Measurements from ENCODE around the gene CAP2. TPM values are rescaled to one million over a fixed set of nuclear protein-coding genes. Genes with fewer than 3 reads are reported as not detected.

CAP2 gene
- total RNA-seq, 1 donor from 2014 or later = 55.3 TPM

GRCh38 chr6:17354700-17355403, 38.5 kb upstream of the CAP2 start:
- Mint-ChIP-seq H3K27me3 (ENCODE audit: low read depth, unreplicated experiment) (peaks cover 2% of the 10 kb centered on the region), H3K4me1 (ENCODE audit: low read depth, unreplicated experiment) (peaks cover 3% of the 10 kb centered on the region), H3K27ac (ENCODE audit: unreplicated experiment) (peak overlapping the region; percentile 48), H3K4me3 (ENCODE audit: unreplicated experiment) (no peak overlapping the region), H3K36me3 (ENCODE audit: low read depth, unreplicated experiment) (no peaks in the 10 kb centered on the region), H3K9me3 (ENCODE audit: unreplicated experiment) (peaks cover 3% of the 10 kb centered on the region)
- no peaks in the 10 kb centered on the region for H3K27me3 ChIP-seq (ENCODE audit: insufficient read depth, low read length)
- FAIRE-seq (peak; percentile 74), DNase-seq (ENCODE audit: low read depth) (peak; percentile 84)
- no peaks in the 10 kb centered on the region for H4K20me1 ChIP-seq (ENCODE audit: insufficient read depth, low read length)
- H3K4me2 ChIP-seq (ENCODE audit: low read length) = peak overlapping the region; percentile 63
- H3K36me3 ChIP-seq (ENCODE audit: insufficient read depth, low read length) = no peaks in the 10 kb centered on the region
- TF ChIP-seq EZH2 (IDR thresholded peaks at IDR 0.05; ENCODE audit: insufficient read depth, low read length) (no peak), CTCF (IDR thresholded peaks at IDR 0.05; ENCODE audit: insufficient read depth, low read depth, low read length) (no peak)
- H3K9me3 ChIP-seq (ENCODE audit: insufficient read depth, low read depth, low read length) = no peaks in the 10 kb centered on the region
- no peaks in the 10 kb centered on the region for H3K79me2 ChIP-seq (ENCODE audit: insufficient read depth, low read length)
- H3K27ac ChIP-seq (ENCODE audit: low read depth, low read length) = peak overlapping the region; percentile 19
- peaks cover 6% of the 10 kb centered on the region for H3K4me1 ChIP-seq (ENCODE audit: insufficient read depth, low read length)
- H3K4me3 ChIP-seq (ENCODE audit: insufficient read depth, low read depth, low read length) = no peak overlapping the region
- no peak overlapping the region for H3K9ac ChIP-seq (ENCODE audit: low read length)
- H2AFZ ChIP-seq (ENCODE audit: low read depth, low read length) = no peak overlapping the region

- Histone ChIP-seq H3K36me3 (ENCODE audit: insufficient read depth, low read length) (no peaks in the 10 kb centered on the region), H3K9ac (ENCODE audit: low read length) (no peak overlapping the region), H3K9me3 (ENCODE audit: insufficient read depth, low read depth, low read length) (no peaks in the 10 kb centered on the region), H3K4me2 (ENCODE audit: low read length) (peak overlapping the region; percentile 63), H4K20me1 (ENCODE audit: insufficient read depth, low read length) (no peaks in the 10 kb centered on the region), H3K27ac (ENCODE audit: low read depth, low read length) (peak overlapping the region; percentile 19), H3K4me1 (ENCODE audit: insufficient read depth, low read length) (peaks cover 6% of the 10 kb centered on the region), H3K27me3 (ENCODE audit: insufficient read depth, low read length) (no peaks in the 10 kb centered on the region), H3K4me3 (ENCODE audit: insufficient read depth, low read depth, low read length) (no peak overlapping the region), H3K79me2 (ENCODE audit: insufficient read depth, low read length) (no peaks in the 10 kb centered on the region), H2AFZ (ENCODE audit: low read depth, low read length) (no peak overlapping the region)
- H3K4me1 Mint-ChIP-seq (ENCODE audit: low read depth, unreplicated experiment) = peaks cover 3% of the 10 kb centered on the region
- H3K9me3 Mint-ChIP-seq (ENCODE audit: unreplicated experiment) = peaks cover 3% of the 10 kb centered on the region
- DNase-seq (ENCODE audit: low read depth) = no peak
- no peaks in the 10 kb centered on the region for H3K36me3 Mint-ChIP-seq (ENCODE audit: low read depth, unreplicated experiment)
- TF ChIP-seq CTCF (IDR thresholded peaks at IDR 0.05; ENCODE audit: insufficient read depth, low read depth, low read length) (no peak), EZH2 (IDR thresholded peaks at IDR 0.05; ENCODE audit: insufficient read depth, low read length) (no peak)
- H3K27me3 Mint-ChIP-seq (ENCODE audit: low read depth, unreplicated experiment) = peaks cover 2% of the 10 kb centered on the region
- H3K4me3 Mint-ChIP-seq (ENCODE audit: unreplicated experiment) = no peak overlapping the region
- no peak for FAIRE-seq
- no peak overlapping the region for H3K27ac Mint-ChIP-seq (ENCODE audit: unreplicated experiment)
Measured at GRCh38 chr6:17355404-17355774, 38.0 kb upstream of the CAP2 start.

DNA sequence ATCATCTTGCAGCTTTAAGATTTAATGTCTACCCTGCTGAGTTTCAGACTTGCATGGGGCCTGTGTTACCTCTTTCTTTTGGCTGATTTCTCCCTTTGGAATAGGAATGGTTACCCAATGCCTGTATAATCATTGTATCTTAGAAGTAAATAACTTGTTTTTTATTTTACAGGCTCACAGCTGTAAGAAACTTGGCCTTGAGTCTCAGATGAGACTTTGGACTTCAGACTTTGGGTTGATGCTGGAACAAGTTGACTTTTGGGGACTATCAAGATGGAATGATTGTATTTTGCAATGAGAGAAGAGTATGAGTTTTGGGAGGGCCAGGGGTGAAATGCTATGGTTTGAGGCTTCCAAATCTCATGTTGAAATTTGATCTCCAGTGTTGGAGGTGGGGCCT, 34.9 kb upstream of the CAP2 start:
- H3K4me3 Mint-ChIP-seq (ENCODE audit: unreplicated experiment) = no peak overlapping the region
- no peaks in the 10 kb centered on the region for H3K36me3 Mint-ChIP-seq (ENCODE audit: low read depth, unreplicated experiment)
- Histone ChIP-seq H3K9ac (ENCODE audit: low read length) (no peak overlapping the region), H3K27ac (ENCODE audit: low read depth, low read length) (no peak overlapping the region), H3K9me3 (ENCODE audit: insufficient read depth, low read depth, low read length) (no peaks in the 10 kb centered on the region), H3K4me3 (ENCODE audit: insufficient read depth, low read depth, low read length) (no peak overlapping the region), H3K4me2 (ENCODE audit: low read length) (no peak overlapping the region), H3K36me3 (ENCODE audit: insufficient read depth, low read length) (no peaks in the 10 kb centered on the region), H2AFZ (ENCODE audit: low read depth, low read length) (no peak overlapping the region), H3K79me2 (ENCODE audit: insufficient read depth, low read length) (no peaks in the 10 kb centered on the region), H3K27me3 (ENCODE audit: insufficient read depth, low read length) (no peaks in the 10 kb centered on the region), H4K20me1 (ENCODE audit: insufficient read depth, low read length) (no peaks in the 10 kb centered on the region), H3K4me1 (ENCODE audit: insufficient read depth, low read length) (peaks cover 6% of the 10 kb centered on the region)
- TF ChIP-seq EZH2 (IDR thresholded peaks at IDR 0.05; ENCODE audit: insufficient read depth, low read length) = no peak
- TF ChIP-seq CTCF (IDR thresholded peaks at IDR 0.05; ENCODE audit: insufficient read depth, low read depth, low read length) = no peak
- DNase-seq (ENCODE audit: low read depth) (no peak), FAIRE-seq (no peak)
- H3K27me3 Mint-ChIP-seq (ENCODE audit: low read depth, unreplicated experiment) = peaks cover 2% of the 10 kb centered on the region
- H3K9me3 Mint-ChIP-seq (ENCODE audit: unreplicated experiment) = peaks cover 3% of the 10 kb centered on the region
- no peak overlapping the region for H3K27ac Mint-ChIP-seq (ENCODE audit: unreplicated experiment)
- peaks cover 3% of the 10 kb centered on the region for H3K4me1 Mint-ChIP-seq (ENCODE audit: low read depth, unreplicated experiment)
